GM21576 (cell line): ENCODE results near the gene DLGAP4.

Source experiments
- ATAC-seq: cut with Tn5 transposase; IDR thresholded peaks from one replicate; pipeline ENCODE4 v1.9.1; 2021; ENCODE audit warnings: mild to moderate bottlenecking, moderate library complexity; ENCODE audit not compliant: unreplicated experiment

Gene DLGAP4

DNA sequence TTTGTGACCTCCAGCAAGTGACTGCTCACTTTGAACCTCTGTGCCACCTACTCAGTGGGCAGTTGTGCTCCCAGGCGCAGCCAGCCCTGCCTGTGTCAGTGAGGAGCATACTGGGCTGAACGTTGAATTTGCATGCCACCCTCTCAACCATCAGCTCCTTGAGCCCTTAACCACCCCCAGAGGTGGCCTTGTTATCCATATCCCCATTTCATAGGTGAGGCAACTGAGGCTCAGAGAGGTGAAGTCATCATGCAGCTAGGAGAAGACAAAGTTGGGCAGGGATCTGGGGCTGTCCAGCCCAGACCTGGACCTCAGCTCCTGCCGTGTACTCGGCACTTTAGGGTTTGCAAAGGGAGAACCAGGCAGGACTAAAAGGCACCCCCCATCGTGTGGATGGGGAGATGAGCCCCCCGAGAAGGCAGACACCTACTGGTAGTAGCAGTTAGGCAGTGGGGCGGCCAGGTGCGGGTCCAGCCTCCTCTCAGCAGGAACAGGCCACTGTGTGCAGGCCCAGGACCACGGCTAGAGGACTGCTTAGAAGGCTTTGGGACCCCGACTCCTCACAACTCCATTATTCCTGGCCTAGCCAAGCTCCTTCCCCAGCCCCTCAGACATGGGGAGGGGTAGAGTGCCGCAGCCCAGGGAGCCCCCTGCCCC lies 134.4 kb downstream of the DLGAP4 start:
- ATAC-seq, result no peak

DNA sequence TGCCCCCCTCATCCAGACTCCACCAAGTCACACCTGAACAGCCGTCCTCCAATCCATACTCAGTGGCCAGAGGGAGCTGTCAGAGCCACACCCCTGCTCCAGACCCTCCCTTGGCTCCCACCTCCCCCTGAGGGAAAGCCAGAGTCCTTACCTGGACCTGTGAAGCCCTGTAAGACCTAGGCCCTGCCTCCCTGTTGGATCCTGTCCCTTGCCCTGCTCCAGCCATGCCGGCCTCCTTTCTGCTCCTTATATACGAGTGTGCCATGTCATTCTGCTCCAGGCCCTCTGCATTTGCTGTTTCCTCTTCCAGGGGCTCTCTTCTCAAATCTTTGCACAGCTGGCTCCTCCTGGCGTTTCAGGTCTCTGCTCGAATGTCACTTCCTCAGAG lies 134.9 kb downstream of the DLGAP4 start:
- ATAC-seq, result no peak

DNA sequence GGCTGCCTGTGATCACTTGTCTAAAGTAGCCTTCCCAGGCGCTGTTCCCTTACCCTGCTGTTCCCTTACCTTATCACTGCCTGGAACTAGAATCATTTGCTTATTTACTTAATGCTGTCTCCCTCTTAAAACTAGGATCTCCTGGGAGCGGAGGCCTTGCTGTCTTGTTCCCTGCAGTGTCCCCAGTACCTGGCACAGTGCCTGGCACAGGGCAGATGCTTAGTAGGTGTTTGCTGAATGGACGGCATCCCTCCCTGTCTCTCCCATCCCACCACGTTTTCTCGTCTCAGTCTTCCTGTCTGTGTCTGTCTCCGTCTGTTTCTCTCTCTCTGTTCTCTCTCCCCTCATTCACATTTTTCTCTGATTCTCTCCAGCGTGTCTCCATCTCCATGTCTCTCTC lies 135.3 kb downstream of the DLGAP4 start:
- no peak for ATAC-seq

DNA sequence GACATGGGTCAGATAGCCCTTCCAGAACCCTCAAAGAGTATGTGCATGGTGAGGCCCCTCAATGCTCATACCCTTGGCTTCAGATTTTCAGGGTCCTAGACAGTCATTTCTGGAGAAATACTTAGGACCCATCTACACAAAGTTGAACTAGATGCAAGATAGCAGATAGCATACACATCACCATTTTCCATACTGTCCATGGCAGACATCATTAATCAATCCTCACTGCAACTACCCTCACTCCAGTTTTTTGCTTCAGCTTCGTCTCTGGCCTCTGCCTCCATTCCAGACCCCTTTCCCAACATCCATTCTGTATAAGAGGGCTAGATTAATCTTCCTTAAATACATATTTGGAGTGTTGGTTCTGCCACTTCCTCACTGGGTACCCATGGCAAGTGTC lies 139.7 kb downstream of the DLGAP4 start:
- no peak for ATAC-seq

DNA sequence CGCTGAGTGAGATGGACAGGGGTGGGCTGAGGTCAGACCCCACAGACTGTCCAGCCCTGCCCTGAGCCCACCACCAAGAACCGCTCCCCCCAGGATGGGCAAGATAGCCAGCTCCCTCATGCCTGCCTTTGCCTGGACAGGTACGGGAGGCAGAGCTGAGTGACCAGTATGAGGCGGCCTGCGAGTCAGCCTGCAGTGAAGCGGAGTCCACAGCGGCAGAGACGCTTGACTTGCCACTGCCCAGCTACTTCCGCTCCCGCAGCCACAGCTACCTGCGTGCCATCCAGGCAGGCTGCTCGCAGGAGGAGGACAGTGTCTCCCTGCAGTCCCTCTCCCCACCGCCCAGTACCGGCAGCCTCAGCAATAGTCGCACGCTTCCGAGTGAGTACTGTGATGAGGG lies 140.4 kb downstream of the DLGAP4 start:
- no peak for ATAC-seq

DNA sequence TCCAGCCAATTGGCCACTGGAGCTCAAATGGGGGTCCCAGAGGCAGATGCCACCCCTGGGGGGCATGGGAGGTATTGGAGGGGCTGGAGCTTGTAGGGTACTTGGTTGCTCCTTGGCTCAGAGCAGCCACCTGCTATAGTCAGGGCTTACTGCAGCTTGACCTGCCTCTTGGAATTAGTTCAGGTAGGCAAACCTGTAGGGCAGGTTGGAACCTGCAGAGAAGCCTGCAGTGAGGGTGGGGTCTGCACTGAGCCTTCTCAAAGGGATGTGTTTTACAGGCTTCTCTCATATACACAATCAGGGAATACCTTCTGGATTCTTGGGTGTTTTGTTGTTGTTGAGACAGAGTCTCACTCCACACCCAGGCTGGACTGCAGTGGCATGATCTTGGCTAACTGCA lies 141.0 kb downstream of the DLGAP4 start:
- ATAC-seq, result no peak

DNA sequence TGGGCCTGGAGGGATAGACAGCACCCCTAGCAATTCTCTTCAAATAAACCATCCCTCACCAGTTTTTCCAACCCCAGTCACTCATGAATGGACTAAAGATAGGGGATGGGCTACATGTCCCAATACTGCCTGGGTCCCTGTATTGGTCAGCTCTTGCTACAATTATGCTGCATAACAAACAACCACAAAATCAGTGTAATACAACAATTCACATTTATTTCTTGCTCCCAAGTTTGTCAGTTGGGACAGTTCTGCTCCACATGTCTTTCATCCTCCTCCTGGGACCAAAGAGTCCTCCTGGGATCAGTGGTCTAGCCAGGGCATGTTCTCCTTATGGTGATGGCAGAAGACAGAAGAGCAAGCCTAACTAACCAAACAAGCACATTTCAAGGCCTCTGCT lies 143.5 kb downstream of the DLGAP4 start:
- ATAC-seq, result no peak

DNA sequence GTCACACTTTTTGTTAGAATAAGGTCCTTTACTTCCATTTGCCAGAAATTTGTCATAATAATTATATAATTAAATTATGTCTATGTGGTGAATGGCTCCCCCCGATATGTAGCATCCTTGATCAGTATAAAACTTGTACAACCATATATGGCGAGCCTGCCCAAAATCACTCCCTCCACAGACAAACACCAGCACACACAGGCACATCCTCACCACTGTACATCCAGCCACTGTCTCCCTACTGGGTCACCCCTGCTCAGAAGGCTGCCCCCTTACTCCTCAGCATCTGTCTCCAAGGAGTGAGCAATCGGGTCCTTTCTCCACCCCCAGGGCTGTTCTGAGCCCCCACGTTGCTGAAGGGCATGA lies 148.2 kb downstream of the DLGAP4 start:
- ATAC-seq, result no peak

DNA sequence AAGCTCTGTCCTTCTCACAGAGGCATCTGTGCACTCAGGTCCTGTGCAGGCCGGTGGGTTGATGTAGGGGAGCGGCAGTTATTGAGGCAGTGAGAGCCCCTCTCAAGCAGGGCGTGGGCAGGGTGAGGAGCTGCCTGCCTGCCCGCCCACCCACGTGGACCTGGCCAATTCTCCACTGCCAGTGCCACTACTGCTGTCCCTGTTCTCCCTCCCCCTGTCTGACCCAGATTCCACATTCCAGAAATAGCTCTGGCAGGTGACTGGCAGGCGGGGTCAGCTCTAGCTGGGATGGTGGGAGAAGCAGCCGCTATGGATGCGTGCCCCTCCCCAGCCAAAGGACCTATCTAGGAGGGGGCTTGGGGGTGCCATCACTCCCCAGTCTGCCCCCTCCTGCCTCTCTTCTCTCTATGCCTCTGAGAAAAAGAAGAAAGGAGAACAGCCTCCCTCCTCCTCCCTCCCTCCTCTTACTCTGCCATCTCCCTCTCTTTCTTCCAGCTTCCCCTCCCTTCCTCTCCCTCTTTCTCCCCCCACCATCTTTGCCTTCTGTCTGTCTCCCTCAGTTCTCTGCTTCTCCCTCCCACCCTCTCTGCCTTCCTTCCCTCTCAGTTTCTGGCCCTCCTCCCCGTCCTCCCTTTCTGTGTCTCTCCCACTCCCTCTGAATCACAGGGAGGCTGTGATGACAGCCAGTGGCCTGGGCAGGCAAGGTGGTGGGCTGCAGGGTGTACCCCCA lies 148.7 kb downstream of the DLGAP4 start:
- ATAC-seq, result no peak

DNA sequence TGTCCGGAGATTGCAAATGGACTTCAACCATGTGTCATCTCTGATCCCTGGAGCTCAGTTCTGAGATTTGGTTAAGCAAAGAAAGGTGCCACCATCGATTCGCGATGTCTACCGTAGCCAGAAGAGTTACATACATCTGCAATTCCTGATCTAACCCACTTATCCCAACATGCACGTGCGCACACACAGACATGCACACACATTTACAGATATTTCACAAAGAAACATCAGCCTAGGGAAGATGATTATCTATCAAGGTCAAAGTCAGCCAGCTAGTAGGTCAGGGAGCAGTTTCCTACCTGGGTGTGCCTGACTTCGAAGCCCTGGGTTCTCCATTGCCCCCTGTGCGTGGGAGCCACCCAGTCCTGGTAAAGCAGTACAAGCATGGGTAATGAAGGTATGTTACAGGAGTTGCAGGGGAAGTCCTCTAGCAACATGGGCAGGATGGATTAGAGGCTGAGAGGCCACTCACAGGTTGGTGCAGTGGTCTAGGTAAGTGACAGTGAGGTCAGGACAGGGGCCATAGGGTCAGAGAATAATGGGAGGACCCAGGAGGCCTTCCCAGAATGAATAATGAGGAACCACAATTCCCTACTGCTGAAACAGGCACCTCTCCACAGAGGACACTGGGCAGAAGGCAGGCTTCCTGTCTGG lies 150.0 kb downstream of the DLGAP4 start:
- no peak for ATAC-seq

DNA sequence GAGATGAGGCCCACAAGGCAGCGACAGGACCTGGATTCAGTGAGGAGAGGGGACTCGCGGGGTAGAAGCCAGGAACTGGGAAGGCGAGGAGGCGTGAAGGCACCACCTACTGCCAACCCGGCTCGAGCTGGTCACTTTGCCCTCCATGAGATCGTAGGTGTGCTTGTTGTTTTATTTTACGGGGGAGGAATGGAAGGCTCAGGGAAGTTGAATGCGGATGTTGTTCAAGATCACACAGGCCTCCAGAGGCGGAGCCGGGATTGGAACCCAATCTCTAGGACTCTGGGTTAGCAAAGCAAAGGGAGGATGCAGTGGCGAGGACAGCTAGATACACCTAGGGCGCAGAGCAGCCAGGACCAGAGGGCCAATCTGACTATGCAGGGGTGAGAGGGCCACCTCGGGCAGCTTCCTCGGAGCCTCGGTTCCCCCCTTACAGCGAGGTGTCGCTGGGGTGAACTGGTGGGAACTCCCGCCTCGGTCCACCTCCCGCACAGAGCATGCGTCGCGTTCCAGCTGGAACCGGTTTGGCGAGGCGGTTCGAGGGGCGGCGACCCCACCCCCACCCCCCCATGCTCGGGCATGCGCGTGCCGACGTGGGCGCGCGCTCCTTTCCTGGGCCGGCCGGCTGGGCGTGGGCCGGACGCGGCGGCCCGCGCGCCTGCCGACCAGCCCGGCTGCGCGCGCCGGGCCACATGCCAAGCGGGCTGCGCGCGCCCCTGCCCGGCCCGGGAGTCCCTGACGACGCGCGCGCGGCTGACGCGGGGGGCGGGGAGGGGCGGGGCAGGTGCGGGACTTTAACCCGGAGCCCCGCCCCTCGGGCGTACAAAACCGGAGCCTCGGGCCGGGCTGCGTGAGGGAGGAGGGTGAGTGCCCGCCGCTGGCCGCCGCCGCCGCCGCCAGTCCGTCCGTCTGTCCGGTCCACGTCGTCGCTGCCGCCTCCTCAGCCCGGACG lies 154.8 kb downstream of the DLGAP4 start:
- peak; percentile 50 for ATAC-seq

DNA sequence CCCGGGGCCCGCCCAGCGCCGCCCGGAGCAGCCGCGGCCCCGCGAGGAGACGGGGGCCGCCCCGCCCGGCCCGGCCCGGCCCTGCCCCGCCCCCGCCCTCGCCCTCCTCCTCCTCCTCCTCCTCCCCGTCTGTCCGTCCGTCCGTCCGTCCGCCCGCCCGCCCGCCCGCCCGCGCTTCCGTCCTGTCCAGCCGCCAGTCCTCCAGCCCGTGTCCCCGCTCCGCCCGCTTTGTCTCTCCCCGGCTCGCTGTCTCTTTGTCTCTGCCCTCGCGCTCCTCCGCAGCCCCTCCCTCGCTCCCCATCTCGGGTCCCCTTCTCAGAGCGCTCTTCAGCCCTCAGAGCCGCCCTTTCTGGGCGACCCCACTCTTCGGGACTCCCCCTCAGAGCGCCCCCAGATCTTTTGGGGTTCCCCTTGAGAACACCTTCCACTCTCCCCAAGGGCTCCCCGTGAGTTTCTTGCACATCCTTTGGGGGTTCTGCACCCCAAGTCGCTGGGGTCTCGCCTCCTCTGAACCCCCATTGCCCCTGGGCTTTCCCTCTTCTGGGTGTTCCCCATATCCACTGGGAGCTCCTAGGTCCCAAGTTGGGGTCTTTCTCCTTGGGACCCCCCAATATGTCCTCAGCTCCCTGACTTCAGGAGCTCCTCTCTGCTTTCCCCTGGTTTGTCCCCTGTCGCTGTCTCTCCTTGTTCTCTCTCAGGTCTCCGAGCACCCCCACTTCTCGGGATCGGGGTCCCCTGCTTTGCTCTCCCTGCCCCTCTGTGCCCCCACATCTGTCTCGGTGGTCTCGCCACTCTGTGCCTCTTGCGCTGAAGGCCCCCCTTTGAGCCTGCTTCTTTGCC lies 155.7 kb downstream of the DLGAP4 start:
- no peak for ATAC-seq

DNA sequence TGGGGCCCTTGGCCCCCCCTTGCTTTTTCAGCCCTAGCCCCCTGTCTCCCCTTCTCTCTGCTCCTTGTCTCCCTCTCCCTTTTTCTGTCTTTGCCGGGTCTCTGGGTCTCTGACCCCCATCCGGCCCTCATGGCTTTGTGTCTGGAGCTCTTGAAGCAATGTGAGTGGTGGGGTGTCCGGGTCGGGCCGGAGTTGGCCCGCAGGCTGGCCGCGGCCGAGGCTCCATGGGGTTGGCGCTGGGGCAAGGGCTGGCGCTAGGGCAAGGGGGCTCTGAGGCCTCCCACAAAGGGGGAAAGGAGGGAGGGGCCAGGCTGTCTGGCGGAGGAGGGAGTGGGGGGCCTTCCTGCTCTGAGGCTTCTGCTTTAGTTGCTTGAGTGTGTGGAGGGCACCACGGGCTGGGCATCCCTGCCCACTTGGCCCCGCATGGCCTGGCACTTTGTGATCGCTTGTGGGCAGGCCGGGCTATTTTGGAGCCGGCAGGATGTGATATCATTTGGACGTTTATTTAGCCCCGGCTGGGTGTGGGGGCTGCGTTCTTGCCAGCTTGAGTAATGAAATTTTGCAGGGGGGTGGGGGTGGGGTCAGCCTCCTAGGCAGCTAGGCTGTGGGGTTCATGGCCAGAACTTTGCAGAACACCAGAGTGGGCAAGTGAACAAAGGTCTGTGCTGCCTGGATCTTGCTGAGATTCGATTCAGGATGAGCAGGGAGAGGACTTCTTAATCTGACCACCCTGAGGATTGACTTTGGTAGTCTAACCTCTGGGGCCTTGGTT lies 156.5 kb downstream of the DLGAP4 start:
- no peak for ATAC-seq

DNA sequence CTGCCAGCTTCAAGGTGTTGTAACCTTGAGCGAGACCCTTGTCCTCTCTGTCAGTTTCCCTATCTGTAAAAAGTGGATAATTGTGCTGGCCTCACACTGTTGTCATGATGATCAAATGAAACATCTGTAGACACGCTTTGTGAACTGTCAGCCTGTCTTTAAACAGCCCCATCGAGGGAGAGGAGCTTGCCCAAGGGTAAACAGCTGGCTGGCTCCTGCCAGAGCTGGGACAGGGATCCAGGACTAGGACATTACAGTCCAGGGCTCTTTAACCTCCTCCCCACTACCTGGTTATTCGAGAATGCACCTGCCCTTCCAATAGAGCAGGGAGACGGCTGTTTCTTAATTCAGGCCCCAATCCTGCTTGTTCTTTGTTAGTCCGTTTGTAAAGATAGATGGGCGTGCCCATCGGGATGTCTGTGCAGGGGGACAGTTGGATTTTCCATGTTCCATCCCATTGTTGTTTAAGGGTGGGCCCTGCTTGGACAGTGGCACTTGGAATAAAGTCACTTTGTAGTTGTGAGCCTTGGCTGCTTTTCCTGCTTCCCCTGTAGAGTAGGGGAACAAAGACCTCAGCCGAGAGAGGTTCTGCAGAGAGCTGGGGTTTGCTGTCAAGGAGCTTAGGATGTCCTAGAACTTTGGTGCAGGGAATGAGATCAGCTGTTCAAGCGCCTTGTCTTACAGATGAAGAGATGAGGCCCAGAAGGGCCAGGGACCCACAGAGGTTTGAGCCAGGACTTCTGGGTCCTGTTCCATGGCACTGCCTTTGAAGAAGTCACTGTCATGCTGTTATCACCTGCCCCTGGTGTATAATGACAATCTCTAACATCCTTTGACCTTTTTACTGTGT lies 157.3 kb downstream of the DLGAP4 start:
- no peak for ATAC-seq

DNA sequence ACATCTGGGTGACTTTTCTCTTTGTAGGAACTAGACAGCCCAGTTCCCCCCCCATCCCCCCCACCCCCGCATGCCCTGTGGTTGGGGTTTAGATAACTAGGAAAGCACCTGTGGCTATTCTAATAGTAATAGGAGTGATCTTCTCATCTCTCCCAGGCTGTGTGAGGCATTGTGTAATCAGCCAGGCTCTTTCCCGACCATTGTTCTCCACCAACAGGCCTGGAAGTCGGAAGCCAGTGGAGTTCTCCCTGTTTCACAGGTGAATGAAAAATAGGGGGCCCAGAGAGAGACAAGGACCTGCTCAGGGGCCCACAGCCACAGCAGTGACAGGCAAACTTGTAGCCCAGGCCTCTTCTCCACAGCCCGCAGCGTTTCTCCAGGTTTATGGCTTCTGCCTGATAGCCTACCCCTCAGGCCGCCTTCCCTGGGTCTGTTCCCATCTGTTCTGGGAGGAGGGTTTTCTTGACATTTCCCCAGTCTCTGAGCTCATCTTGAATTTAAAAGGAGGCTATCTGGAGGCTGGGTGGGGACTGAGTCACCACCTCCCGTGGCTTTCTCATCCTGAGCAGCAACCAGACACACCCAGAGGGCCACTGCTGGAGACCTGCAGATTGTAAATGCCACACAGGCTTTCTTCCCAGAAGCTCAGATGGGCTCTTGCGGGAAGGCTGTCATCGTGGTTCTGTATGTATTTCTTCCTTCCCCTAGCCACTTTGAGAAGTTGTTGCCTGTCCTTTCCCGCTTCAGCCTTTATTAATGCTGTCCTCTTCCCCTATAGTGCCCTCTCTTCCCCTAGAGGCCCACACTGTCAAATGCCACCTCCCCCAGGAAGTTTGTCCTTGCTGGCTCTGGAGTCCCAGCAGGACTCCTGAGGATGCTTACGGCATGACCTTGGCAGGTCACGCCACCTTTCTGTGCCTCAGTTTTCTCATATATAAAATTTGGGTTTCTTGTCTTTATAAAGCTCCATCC lies 159.3 kb downstream of the DLGAP4 start:
- ATAC-seq, result no peak

DNA sequence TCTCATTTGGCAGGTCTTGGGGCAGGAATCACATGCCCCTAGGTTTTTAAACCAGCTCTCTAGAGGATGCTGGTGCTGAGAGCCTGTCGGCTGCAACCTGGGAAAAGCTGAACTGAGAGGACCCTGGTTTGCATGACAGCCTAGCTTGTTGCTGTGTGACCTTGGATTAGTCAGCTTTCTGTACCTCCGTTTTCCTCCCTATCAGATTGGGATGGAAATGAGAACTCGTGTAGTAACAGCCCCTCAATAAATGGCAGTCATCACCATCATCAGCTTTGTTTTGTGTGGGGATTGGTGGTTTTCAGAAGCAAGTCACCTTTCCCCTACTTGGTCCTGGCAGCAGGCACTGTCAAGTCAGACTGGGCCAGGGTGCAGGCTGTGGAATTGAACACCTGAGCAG lies 159.9 kb downstream of the DLGAP4 start:
- ATAC-seq, result no peak
